GM18507 (cell line): ENCODE results near the gene ZBTB7C.

Experiments
- DNase-seq: peaks from one replicate; pipeline ENCODE4 v3.0.0; 2011; ENCODE audit warnings: low read depth; ENCODE audit not compliant: insufficient read length; ENCODE audit errors: extremely low spot score
- FAIRE-seq: peaks from 2 replicates; lab custom pipeline; 2011; peaks lifted over from hg19 to GRCh38; lab: Jason Lieb, UNC

The ZBTB7C gene

DNA sequence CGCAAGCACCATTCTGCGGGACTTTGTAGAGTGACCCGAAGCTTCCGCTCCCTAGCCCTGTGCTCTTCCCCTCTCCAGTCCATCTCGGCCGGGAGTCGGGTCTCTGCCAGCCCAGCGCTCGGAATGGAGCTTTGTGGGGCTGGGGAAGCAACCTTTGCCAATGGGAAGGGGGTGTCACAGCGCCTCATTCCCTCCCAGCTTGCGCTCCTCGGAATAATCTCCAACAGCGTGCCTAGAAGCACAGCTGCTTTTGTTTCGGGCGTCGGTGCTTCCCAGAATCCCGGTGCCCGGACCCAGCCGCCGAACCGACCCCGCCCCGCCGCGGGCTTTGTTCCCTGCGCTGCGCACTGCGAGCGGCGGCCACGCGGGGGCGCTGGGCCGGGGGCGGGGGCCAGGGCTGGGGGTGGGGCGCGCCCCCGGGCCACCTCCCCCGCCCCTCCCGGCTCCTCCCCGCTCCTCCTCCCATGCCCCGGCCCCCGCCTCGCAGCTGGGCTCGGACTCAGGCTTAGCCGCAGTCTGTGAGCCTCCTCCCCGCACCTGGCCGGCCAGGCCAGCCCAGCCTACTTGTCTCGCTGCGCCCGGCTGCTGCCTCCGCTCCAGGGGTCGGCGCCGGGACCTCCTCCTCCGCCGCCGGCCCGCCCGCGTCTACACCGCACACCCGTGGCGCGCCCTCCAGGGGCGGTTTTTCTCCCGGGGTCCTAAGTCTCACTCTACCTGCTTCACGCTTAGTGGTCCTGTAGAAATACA lies 401.1 kb downstream of the ZBTB7C start:
- FAIRE-seq: no peak
- peak; percentile 43 for DNase-seq

DNA sequence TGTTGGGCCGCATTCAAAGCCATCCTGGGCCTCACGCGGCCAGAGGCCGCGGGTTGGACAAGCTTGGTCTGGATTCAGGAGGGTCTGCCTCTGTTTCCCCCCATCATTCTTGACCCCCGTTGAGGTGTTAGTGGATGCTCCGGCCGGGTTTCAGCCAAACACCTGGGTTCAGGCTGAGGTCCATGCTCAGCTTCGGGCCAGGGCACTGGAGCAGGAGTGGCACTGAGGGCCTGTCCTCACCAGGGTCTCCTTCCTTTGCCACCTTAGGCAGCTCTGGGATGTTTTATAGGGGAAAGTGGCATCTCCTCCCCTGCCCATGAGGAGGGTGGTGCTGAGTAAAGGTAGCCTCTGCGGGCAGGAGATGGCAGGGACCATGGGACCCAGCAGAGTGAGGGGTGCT lies 401.8 kb downstream of the ZBTB7C start:
- no peak for FAIRE-seq
- DNase-seq: no peak

DNA sequence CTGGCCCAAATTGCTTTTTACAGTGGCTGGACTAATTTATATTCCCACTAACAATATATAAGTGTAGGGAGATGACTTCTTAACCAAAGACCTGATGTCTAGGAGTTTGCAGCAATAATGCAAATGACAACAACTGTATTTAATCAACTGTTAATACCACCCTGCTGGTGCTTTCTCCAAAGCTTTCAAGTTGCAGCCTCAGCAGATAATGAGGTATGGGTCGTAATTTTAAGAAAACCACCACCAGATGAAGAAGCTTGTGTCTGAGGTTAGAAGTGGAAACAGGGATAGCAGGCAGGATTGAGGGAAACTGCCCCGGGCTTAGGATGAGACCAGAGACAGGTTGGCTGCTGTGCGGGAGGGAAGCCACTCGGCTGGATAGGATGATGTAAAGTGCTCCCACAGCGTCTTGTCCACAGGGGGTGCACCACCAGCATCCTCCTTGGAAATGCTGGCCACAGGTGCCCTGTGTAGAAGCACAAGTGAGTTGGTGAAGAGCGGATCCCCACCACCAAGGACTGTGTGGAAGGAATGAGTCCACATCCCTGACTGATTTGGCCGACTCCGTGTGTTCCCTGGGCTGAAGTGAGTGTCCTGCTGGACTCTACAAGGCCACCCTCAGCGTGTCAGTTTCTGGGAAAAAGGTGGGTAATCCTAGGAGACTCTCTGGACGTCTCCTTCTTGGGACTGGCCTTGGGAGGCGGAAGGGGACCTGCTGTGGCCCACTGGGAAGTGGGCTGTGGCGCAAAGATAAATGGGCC lies 402.6 kb downstream of the ZBTB7C start:
- DNase-seq: no peak
- no peak for FAIRE-seq

DNA sequence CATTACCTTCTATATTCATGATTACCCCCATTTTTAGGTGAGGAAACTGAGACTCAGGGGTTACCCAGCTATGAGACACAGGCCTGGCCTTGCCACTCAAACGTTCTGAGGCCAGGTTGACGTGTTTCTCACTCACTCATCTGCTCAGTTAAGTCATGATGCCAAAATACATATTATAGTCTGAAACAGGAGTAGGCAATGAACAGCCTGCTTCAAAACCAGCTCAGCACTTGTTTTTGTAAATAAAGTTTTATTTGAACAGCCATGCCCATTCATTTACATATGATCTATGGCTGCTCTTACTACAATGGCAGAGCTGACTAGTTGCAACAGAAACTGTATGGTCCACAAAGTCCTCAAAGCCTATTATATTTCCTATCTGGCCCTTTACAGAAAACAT lies 404.6 kb downstream of the ZBTB7C start:
- no peak for DNase-seq
- no peak for FAIRE-seq

DNA sequence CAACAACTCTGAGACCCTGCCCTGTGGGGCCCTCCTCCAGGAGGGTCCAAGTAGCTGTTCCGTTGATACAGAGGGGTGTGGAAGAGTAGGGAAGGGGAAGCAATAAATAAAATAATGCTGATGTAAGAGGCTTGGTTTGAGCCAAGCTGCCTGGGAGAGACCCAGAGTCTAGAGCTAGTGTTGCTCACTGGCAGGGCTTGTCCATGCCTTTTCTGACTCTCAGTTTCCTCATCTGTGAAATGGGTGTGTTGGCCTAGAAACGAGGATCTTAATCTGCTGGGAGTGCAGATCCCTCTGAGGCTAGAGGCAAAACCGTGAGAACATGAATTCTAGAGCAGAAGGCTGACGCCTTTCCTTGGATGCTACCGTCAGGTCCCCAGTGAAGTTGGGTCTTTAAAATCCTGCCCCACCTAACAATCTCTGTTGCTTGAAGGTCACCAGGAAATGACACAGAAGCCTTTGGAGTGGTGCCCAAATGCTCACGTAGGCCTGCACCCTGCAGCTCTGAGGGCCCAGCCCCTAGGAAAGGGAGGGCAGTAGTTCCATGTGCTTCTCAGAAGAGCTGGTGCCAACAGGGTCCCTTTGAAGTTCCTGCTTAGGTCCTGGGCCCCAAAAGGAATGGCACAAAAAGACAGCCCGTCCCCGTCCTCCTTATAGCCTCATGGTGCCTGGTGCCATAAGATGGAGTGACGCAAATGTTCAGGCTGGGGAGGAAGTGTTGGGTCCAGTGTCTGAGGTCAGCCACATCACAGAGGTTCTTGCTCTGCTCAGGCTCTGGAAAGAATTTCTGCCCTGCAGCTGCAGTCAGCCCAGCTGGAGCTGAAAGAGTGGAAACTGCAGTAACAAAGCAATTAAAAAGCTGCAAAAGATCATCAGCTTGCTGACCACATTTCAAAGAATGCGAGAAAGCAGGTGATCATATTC lies 405.5 kb downstream of the ZBTB7C start:
- DNase-seq (no peak), FAIRE-seq (no peak)

DNA sequence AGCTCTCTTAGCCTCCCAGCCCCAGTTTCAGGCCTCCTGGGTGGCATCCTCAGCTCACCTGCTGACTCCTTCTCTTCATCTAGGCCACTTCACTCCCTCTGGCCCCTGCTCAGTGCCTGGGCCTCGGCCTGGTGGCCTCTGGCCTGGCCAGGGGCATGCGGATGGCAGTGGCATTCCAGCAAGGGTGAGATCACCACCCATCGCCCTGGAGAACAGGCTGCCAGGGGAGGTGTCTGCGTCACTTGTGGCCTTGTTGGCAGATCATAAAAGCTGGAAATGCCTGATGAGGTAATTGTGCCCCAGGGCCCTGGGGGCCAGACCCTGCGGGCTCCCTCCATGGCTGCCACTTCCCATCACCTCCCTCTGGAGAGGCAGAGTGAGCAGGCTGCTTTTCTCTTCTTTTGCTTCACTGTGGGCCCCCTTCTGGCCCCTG lies 406.2 kb downstream of the ZBTB7C start:
- FAIRE-seq (no peak), DNase-seq (no peak)

DNA sequence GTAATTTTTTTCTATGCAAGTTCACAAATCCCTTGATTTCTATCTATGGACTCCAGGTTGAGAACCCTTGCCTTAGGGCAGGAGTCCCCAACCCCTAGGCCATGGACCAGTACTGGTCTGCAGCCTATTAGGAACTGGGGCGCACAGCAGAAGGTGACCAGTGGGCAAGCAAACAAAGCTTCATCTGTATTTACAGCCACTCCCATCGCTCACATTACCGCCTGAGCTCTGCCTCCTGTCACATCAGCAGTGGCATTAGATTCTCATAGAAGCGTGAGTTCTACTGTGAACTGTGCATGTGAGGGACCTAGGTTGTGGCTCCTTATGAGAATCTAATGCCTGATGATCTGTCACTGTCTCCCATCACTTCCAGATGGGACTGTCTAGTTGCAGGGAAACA lies 408.5 kb downstream of the ZBTB7C start:
- FAIRE-seq (no peak), DNase-seq (no peak)

DNA sequence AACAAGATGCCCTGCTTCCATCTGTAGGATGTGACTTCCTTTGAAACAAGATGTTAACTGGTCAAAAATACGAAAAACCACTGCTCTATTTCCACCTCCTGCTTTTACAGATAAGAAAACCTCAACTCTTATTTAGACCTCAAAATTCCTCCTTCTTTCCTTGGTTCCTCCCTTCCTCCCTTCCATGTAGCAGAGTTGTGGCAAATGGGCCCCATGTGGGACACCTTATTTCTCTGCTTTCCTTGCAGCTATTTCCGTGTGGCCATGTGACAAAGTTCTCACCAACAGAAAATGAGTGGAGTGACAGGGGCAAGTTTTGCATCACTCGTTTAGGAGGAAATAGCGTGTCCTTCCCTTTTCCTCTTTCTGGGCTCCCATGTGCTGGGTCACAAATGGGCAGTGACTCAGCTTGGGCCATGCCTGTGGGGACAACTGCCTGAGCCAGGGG lies 409.4 kb downstream of the ZBTB7C start:
- FAIRE-seq (no peak), DNase-seq (no peak)

DNA sequence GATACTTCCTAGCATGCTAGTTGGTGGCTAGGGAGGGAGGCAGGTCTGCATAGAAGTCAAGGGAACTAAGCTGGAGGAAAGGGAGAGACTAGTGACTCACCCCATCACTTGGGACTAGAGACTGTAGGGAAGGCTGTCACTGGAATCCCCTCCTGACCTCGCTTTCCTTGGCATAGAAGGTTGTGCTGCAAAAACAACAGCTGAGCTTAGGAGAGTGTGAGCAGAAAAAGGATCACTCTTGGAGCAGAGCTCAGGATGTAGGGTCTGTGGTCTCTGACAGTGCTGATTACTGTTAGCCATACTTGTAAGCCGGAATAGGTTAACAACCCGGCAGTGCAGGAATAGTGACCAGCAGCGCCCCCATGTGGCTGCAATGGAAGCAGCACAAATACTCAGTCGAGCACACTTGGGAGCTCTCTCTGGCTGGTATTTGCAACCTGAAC lies 411.8 kb downstream of the ZBTB7C start:
- DNase-seq (no peak), FAIRE-seq (no peak)

DNA sequence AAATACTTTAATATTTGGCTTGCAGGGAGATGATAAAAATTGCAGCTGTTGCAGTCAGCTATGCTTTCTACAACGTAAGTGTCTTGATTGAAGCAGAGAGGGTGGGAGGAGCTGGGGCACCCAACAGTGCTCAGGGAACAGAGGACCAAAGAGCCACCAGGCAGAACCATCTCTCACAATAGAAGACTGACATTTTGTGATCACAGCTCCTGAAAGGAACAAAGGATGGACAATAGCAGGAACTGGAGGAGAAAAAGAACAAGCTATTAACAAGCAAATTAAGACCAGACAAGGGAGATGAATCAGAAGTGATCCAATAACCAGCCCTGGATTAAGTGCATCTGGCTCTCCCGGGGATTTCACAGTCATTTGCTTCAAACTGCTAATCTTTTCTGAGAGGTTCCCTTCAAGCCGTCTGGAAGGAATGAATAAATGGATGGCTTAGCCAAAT lies 413.1 kb downstream of the ZBTB7C start:
- DNase-seq (no peak), FAIRE-seq (no peak)

DNA sequence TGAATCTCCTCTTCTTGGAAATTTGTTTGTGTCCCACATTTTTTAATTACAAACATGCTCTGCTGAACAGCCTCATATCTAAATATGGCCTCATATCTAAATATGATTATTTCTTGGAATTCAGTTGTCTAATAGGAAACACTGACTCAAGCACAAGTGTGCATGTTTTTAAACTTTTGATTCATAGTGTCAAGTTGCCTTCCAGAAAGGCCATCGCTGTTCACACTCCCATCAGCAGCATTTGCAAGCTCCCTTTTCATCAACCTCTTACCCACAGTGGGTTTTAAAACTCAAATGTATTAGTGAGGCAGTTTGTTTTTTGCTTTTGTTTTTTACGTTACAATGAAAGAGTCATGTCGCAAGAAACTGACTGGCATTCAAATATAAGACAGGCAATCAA lies 413.5 kb downstream of the ZBTB7C start:
- DNase-seq (no peak), FAIRE-seq (no peak)

DNA sequence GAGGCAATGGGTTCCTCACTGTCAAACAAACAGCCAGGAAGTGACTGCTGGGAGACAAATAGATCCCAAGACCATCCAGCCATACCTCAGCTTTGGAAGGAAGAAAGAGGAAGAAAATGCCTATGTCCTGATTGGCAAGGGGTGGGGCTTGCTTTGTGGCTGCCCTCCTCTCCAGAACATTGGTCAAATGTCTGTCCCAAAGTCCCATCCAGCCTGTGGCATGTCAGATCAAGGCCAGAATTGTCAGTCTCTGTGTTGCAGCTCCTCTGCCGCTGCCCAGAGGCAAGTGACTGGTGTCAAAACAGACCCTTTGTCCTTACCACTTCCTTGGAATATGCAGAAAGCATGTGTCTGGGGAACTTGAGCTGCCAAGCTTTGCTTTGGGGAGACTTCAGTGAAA lies 415.8 kb downstream of the ZBTB7C start:
- no peak for DNase-seq
- no peak for FAIRE-seq

DNA sequence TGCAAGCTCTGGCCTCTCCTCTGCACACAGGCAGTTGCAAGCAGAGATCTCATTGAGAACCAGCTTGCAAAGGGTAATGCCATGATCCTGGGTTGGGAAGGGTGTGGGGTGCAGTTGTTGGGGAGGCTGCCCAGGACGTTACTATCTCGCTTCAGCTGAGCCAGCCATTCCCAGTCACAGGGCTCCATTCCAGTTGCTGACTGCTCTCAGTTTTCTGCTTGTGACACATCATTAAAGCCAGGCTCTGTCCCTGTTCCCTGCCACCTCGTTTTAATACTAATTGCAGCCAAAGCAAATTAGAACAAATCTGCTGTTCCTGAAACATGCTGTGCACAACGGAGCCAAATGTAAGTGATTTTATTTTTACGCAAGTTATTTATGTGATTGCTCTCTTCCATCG lies 416.2 kb downstream of the ZBTB7C start:
- no peak for DNase-seq
- FAIRE-seq: no peak

DNA sequence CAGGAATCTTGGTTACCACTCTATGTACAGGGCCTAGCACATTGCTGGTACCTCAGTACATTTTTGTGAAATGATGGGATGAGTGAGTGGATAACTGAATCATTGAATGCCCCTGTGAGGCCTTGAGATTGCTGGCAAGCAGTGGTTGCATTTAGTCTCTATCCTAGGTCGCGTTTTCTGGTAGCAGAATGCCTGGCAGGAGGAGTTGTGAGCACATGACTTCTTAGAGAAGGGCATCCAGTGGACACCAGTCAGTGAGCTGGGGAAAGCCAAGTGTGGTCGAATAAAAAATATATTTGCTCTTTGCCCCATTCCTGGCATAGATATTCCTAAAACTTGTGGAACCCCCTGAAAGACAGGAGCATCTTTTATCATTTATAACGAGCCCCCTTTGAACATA lies 416.9 kb downstream of the ZBTB7C start:
- no peak for FAIRE-seq

DNA sequence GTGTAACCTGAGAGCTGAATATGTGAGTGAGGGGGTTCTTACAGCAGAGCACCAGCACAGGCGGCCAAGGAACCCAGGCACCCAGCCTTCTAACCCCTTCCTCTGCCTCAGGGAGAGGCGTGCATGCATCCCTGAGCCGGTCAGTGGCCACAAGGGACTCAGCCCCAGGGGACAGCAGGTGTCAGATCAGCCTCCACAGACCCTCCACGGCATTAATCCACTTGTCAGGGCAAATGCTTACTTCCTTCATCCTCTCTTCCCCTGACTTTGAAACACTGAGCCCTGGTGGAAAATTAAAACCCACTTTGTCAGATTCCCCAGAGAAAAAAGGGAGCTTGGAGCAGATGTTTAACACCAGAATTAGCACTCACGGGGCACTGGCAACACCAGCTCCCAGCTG lies 418.2 kb downstream of the ZBTB7C start:
- no peak for FAIRE-seq
- no peak for DNase-seq

More for the DNA sequence above, 416.9 kb downstream of the ZBTB7C start:
- no peak for DNase-seq

DNA sequence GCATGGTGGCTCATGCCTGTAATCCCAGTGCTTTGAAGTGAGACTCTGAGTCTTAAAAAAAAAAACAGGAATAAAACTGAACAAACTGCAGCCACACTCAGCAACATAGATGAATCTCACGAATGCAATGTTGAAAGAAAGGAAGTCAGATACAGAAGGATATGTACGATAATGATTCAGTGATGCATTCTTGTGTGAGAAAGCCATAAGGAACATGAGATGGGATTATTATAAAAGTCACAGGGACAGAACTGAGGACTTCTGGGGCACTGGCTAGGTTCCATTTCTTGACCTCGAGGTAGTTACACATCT lies 421.8 kb downstream of the ZBTB7C start:
- DNase-seq: no peak
- no peak for FAIRE-seq

DNA sequence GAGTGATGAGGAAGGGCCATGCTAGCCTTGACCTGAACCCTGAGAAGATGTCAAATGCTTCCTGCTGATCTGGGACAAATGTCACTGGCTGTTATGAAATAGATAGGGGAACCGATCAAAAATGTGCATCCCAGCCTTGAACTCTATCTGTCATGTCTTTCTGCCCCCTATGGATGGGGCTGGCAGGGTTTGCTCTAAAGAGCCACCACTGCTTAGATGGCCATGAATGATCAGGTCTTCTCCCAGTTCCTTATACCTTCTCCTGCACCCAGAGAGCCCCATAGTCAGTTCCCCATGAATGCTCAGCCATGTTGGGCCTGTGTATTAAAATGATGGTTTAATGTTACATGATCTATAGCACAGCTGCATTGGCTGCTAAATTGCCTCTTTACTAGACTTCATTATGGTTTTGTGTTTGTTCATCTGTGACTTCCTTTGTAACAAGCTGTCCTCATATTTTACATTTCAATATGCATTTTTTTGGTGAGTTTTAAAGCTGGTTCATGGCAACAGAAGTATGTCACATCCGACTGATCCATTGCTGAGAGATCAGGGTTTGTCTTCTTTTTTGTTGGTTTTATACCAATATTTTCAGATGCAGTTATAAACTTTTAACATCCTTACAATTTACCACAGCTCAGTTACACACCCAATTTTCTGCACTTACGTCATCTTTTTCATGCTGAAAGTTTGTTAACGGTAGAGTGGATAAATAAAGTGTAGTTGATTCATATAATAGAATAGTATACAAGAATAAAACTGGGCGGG lies 422.4 kb downstream of the ZBTB7C start:
- DNase-seq: no peak
- peak; percentile 62 for FAIRE-seq

DNA sequence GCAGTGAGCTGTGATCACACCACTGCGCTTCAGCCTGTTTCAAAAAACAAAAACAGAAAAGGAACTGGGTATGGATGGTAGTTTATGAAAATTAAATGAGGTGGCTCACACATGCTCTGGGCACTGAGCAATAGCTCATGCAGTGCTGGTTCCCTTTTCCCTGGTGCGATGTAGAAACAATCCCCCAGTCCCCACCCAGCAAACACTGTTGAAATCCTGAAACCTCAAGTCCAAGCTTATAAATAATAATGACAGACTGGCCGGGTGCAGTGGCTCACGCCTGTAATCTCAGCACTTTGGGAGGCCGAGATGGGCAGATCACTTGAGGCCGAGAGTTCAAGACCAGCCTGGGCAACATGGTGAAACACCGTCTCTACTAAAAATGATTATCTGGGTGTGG lies 423.3 kb downstream of the ZBTB7C start:
- FAIRE-seq: no peak
- DNase-seq: no peak

DNA sequence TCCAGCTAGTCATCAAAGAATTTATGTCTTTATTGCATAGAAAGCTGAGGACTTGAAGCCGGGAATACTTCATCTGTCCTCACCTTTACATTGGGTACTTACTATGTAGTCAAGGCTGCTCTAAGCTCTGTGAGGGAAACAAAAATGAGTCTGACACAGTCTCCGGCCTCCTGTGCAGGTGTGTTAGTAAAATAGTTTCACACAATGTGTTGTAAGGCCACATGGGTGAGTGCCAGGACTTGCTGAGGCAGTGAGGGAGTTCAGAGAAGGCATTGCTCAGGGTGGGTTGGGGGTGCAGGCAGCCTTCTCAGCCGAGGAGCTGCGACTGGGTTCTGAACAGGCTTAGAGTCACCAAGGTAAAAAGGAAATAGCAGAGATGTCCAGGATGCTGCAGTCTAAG lies 424.2 kb downstream of the ZBTB7C start:
- DNase-seq: no peak
- no peak for FAIRE-seq
